Measurements from ENCODE around the gene AKAP7.
"Not testable (repeated sequence)": the region's sequence is repeated elsewhere in the genome, so short reads cannot be mapped to it uniquely, and the experiment has no call there.

The AKAP7 gene

DNA sequence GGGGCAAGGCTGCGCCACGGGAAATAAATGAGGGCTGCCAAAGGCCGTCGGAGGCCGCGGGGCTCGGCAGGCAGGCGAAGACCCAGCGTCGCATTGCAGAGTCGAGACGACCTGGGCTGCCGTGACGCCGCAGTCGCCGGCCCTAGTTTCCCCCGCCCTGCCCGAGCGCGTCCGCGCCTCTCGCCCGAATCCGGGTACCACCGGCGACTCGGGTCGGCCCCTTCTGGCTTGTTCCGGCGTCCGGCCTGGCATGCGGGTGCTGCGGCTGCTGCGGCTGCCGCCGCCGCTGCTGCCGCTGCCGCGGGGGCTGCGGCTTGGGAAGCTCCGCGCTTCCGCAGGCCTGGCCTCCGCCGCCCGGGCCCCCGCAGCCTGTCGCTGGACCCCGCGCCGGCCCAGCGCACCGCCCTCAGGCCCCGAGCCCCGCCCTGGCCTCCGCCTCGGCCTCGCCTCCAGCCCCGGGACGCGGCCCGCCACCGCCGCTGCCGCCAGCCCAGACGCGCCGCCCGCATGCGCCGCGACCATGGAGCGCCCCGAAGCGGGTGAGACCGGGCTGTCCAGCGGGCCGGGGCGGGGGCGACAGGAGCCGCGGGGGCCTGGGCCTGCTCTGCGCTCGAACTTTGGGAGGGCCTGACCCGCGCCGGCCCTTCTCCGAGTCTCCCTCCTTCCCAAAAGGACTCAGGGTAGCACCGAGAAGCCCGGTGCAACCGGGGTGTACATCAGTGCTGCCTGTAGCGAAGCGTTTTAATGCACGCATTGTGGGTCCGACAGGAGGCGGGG is at the start of gene AKAP7:
Gene AKAP7 (plus strand): TSS at position 224 of the 777 bp plus-strand sequence. CDS start 297 bp downstream, at position 521.
- no peak for DNase-seq

DNA sequence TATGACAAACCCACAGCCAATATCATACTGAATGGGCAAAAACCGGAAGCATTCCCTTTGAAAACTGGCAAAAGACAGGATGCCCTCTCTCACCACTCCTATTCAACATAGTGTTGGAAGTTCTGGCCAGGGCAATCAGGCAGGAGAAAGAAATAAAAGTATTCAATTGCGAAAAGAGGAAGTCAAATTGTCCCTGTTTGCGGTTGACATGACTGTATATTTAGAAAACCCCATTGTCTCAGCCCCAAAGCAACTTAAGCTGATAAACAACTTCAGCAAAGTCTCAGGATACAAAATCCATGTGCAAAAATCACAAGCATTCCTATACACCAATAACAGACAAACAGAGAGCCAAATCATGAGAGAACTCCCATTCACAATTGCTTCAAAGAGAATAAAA is 44.9 kb upstream of the AKAP7 start:
- not testable (repeated sequence) for DNase-seq

DNA sequence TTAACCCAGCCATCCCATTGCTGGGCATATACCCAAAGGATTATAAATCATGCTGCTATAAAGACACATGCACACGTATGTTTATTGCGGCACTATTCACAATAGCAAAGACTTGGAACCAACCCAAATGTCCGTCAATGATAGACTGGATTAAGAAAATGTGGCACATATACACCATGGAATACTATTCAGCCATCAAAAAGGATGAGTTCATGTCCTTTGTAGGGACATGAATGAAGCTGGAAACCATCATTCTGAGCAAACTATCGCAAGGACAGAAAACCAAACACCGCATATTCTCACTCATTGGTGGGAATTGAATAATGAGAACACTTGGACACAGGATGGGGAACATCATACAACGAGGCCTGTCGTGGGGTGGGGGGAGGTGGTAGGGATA is 43.3 kb upstream of the AKAP7 start:
- DNase-seq, result not testable (repeated sequence)

DNA sequence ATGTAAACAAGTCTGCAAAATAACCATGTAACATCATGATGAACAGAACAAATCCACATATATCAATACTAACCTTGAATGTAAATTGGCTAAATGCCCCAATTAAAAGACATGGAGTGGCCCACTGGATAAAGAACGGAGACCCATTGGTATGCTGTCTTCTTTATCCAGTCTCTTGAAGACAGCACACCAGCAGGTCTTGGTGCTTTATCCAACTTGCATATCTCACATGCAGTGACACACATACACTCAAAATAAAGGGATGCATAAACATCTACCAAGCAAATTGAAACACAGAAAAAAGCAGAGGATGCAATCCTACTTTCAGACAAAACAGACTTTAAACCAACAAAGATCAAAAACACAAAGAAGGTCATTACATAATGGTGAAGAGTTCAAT is 41.9 kb upstream of the AKAP7 start:
- DNase-seq, result no peak

DNA sequence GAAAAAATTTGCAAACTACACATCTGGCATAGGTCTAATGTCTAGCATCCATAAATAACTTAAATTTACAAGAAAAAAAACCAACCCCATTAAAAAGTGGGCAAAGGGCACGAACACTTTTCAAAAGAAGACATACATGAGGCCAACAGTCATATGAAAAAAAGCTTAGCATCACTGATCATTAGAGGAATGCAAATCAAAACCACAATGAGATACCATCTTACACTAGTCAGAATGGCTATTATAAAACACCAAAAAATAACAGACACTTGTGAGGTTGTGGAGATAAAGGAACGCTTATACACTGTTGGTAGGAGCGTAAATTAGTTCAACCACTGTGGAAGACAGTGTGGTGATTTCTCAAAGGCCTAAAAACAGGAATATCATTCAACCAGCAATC is 38.5 kb upstream of the AKAP7 start:
- no peak for DNase-seq

DNA sequence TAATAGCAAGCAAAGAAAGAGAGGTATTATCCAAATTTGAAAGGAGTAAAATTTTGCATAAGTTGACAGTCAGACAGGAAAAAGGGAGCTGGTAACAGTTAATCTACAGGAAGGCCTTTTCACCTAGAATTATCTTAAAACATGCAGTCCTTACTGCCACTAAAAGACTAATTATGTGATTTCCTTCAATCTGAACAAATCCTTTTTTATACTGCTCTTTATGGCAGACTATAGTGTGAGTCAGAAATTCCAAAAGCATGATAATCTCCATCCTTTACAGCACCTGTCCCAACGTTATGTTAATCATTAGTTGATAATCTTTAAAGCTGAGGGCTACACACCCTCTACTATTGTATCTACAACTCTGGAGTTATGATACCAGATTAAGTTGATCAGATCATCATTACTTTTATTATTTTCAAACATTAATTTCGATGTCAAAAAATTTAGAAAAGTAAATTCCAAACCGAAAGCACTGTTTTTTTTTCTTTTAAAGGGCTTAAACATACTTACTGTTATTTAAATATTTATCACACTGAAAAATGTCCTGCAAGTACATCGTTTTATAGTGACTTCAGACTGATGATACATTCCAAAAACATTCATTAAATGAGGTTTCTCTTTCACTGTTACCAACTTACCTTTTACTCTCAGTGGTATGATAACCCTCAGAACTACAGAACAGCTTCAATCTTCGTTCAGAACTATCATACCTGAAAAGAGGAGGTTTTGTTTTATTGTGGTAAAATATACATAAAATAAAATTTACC is 33.2 kb upstream of the AKAP7 start:
- DNase-seq, result no peak

DNA sequence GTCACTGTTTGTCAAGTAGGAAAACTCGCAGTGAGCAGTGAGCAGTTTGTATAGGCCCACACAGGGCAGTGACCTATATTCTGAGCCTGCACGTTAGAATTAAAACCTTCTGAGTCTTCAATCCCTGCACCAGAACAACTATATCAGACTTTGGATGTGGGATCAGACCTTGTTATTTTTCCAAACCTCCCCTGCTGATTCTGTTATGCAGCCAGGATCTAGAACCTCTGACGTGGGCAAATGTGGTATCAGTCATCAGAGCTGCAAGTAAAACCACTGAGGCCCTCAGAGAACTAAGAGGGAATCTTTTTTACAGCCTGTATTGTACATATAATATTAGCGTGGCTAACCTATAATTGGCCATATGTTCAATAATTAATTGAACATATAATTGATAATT is 32.0 kb upstream of the AKAP7 start:
- no peak for DNase-seq

DNA sequence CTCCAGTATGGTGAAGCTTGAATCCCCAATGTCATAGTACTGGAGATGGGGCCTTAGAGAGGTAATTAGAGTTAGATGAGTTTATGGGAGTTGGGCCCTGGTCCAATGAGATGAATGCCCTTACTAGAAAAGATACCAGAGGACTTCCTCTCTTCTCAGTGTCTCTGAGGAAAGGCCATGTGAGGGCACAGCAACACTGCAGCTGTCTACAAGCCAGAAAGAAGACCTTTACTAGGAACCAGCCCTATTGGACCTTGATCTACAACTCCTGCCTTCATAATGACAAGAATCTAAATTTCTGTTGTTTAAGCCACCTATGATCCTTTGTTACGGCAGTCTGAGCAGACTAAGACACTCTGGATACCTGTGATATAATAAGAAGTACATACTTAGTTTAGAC is 31.4 kb upstream of the AKAP7 start:
- no peak for DNase-seq

DNA sequence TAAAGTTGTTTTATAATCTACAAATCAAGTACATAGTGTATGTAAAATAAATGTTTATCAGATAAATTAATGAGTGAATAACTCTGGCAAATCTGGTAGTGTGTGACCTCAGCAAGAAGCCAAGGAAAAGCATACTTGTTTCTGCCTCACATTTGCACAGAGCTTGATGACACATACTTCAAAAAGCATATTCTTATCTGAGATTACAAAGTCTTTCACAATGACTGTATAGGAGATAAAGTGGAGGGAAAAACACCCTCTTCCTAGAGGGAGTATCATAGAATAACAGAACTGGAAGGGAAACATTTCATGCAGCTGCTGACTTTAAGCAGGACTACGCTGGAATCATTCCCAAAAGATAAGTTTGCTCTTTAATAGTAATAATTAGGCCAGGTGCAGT is 28.1 kb upstream of the AKAP7 start:
- DNase-seq, result no peak

DNA sequence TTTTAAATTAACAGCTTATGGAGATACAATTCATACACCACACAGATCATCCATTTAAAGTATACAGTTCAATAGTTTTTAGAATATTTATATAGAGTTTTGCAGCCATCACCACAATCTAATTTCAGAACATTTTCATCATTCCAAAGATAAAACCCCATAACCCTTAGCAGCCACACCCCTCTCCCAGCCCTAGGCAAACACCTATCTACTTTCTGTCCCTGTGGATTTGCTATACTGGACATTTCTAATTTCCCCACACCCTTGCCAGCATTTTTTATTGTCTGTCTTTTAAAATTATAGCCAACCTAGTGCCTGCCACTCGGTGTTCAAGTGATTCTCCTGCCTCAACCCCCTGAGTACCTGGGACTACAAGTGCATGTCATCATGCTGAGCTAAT is 23.0 kb upstream of the AKAP7 start:
- DNase-seq, result no peak

DNA sequence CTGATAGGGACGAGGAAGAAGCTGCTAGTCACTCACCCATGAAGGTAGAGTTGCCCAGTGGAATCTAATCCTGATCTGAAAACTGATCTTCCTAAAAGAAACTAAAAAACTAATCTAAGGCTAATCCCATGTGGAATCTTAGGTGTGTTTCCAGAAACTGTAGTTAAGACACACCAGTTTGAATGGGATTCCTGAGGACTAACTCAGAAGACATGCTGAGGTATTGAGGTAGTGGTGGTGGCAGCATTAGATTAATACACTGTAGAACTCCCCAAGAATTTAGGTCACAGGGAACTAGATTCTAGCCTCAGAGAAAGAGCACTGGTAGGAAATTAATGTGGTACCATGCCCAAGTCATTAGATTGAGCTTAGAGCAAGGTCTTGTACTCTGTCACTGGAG is 19.6 kb upstream of the AKAP7 start:
- DNase-seq, result no peak

DNA sequence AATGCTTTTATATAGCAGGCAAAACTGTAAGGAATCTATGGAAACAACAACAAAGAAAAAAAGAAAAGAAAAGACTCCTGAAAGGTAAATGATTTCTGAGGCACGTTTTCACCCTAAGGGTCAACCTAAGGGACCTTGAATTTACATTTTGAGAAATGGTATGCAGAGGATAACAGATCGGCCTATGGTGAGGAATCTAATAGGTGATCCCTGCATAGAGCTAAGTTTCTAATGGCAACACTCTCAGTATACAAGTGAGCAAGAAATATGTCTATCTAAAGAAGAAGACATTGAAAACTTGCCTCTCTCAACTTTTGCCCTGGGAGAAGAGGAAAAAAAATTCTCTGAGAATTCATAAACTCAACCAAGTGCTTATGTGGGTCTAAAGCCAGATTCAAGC is 18.9 kb upstream of the AKAP7 start:
- DNase-seq, result no peak

DNA sequence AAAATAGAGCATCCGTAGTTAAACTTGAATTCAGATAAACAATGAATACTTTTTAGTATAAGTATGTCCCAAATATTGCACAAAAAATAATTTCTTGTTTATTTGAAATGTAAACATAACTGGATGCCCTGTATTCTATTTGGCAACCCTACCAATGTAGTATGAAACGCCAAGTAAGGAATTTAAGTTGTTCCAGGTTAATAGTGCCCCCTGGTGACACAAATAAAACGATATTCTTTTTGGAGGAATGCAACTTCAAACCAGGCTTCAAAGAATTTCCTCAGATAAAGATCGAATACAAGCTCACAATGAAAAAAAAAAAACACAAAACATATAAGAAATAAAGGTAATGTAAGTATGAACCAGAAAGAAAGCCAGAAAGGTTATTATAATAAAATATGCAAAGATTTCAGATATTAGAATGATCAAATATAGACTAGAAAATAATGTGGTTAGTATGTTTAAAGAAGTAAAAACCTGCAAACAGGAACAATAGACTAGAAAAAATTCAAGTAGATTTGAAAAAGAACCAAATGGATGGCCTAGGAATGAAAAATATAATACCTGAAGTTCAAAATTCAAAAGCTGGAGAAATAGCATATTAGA is 18.4 kb upstream of the AKAP7 start:
- no peak for DNase-seq

DNA sequence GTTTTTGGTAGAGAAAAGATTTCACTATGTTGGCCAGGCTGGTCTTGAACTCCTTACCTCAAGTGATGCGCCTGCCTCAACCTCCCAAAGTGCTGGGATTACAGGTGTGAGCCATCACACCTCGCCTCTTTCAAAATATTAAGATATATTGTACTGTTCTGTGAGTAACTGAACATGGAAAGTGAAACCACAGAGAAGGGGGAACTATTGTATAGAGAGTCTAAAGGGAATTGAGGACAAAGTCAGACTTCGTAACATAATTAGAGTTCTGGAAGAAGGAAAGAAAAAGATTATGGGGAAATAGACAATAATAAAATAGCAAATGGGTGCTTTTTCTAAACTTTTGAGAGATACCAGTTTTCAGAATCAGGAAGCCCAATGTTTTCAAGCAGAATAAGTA is 17.4 kb upstream of the AKAP7 start:
- DNase-seq, result no peak

DNA sequence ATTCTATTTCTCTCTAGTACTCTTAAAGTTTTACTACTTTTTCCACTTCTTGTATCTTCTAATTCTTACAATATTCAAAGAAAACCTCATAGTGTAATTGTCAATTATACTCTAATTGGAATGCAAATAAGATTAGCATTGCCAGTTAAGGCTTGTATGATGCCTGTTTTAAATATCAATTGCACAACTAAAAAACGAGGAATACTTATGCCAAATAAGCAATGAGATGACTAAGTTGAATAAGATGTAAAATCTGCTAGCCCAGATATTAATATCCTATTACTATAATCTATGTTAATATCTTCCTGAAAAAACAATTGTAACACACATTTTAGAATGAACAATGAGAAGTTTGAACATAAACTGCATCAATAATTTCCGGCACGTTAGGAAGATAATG is 13.3 kb upstream of the AKAP7 start:
- no peak for DNase-seq

DNA sequence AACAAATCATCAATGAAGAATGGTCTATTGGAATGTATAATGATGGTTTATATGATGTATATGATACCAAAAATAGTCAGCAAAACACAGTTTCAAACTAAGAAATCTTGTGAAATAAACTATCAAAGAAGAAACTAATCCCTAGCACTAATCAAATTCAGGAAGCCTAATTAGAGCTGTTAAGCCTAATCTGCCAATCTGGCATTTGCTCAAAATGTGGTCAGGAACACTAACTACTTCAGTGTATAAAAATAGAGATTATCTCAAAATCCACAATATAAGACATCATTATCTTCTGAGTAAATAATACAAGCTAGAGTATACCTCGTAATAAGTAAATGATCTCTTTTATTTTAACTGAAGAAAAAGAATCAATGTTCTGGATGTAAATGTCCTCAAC is 12.8 kb upstream of the AKAP7 start:
- DNase-seq, result no peak

DNA sequence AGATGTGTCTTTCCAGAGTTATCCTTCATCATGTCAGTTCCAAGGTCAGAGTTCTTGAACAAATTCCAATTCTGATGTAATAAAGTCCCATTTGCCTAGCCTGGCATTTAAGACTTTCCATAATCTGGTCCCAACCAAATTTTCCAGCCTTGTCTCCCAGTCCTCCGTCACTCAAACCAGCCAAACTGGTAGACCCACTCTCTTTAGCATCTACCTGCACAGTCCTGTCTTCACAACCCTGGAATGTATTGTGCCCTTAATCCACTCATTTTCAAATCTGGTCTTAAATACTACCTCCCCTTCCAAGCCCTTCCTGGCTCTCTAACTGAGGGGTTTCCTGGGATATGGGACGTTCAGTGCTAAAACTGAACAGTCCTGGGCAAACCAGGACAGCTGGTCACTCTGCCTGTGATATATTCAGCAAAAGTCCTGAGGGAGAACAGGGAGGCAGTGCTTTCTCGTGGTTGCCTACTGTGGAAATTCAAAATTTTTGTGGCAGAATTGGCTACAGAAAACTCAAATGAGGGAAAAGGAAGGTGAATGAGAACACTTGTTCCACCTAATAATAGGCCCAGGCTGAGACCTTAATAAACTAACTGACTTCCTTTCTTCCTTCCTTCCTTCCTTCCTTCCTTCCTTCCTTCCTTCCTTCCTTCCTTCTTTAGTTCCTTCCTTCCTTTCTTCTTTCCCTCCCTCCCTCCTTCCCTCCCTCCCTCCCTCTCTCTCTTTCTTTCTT is 10.8 kb upstream of the AKAP7 start:
- DNase-seq, result no peak

DNA sequence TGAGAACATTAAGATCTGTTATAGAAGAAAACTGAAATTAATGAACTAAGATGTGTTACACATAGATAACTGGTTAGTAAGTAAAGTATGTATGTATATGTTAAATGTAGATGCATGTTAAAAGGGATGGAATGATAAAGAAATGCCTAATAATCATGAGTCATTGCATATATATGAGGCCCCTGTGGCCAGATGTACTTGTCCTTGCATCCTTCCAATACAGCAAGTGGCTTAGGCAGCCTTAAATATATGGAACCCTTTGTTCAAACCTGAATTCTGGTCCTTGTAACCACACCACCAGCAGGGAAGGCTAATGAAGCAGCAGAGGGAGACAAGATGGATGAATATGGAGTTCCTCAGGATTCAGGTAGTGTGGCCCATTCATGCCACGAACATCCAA is 9.8 kb upstream of the AKAP7 start:
- no peak for DNase-seq

DNA sequence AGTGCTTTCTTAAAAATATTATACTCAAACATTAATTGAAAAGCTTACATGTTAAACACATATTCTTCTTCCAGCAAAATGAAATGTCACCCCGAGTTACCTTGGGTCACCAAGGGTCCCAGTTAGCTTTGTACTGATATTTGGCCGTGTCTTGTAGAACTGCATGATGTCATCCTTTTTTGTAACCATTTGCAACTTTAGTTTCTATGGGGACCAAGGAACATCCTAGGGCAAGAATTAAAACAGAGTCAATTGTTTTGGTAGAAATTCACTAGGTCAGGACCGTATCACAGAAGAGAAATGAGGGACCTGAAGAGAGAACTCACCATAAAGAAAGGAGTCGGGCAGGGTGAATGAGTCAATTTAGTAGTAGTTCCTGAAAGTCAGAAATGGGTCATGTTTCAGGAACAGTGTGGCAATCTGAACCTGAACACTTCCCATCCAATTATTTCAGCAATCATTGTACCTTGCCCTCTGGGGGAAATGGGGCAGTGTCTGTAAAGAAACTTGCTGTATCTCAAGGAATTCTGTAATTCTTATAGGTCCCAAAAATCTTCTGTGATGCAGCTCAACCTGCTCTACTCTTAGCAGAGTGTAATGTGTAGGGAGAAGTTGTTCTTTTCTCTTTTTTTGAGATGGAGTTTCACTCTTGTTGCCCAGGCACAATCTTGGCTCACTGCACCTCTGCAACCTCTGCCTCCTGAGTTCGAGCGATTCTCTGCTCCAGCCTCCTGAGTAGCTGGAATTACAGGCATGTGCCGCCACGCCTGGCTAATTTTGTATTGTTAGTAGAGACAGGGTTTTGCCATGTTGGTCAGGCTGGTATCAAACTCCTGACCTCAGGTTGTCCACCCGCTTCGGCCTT is 5.3 kb upstream of the AKAP7 start:
- DNase-seq, result no peak

DNA sequence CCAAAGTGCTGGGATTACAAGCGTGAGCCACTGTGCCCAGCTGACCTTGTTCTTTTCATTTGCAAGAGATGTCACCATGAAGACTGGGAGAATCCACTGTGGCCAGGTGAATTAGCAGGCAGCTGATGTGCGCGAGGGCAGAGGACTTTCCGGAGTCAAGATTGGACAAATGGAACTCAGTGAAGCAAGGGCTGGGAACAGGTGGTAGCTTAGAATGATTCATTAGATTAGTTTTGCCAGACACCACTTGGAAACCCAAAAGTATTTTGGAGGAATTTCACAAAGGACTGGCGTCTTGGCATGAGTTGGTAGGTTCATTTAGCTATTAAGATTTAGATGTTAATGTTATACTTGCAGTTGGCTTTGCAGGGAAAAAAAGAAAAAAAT is 4.7 kb upstream of the AKAP7 start:
- no peak for DNase-seq

DNA sequence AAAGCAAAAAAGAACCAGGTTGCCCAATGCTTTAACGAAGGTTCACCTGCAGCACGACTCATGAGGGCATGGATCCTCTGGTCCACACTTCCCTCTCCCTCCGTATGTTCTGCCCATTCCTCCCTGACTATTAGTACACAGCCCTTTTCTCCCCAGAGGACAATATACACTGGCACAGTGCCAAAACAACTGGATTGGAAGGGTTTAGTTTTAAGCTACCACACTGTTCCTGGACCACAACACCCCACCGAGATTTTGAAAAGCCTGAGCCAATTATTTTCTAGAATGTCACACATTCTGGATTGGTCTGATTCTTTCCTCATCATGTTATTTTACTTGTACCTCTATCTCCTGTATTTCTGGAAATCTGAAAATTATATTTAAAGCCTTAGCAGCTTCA is 2.9 kb upstream of the AKAP7 start:
- DNase-seq, result no peak

DNA sequence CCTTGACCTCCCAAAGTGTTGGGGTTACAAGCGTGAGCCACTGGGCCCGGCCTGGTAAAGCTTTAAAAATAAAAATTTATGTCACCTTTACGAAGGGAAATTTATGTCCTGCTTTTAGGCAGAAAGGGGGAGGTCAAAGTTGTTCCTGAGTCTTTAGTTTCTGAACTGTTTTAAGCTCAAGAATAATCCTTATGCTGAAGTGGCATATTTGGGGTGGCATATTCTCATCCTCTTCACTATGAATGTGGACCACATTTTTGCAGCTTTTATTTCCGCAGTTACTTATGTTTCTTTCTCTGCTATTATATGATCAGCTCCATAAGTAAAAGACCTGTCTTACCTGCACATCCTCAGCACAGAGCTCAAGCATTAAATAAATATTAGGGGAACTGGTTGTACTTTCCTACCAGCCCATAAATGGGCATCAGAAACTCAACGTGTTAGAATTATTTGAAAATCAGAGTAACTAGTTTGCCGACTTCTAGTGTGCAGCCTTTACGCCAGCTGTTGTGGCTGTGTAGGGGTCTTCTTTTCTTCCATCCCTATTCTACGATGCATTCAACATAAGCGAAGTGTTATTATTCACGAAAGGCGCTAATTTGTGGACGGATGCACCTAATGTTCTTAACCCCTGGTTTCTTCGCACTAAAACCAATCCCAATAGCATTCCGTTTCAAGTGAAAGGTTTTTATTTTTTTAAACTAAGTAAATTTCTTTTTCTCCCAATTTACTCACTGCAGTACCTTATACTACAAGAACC is 867 bp upstream of the AKAP7 start:
- no peak for DNase-seq
